GM18951 (cell line): ENCODE data around the gene M6PR.

Experiments used
- POLR2A ChIP-seq: IDR thresholded peaks from 4 replicates; pipeline ENCODE4 v1.6.1; 2011; ENCODE audit warnings: mild to moderate bottlenecking; ENCODE audit not compliant: insufficient read length, insufficient read depth; ENCODE audit errors: extremely low read depth
- in situ Hi-C: fragments of 300-500 bp; cut with MboI; formaldehyde crosslinking; loops from one replicate; pipeline ENCODE4 v1.12.0; 2022; ENCODE audit warnings: low sequenced_read_pairs, mixed read lengths, inconsistent platforms; ENCODE audit not compliant: unreplicated experiment

The M6PR gene

DNA sequence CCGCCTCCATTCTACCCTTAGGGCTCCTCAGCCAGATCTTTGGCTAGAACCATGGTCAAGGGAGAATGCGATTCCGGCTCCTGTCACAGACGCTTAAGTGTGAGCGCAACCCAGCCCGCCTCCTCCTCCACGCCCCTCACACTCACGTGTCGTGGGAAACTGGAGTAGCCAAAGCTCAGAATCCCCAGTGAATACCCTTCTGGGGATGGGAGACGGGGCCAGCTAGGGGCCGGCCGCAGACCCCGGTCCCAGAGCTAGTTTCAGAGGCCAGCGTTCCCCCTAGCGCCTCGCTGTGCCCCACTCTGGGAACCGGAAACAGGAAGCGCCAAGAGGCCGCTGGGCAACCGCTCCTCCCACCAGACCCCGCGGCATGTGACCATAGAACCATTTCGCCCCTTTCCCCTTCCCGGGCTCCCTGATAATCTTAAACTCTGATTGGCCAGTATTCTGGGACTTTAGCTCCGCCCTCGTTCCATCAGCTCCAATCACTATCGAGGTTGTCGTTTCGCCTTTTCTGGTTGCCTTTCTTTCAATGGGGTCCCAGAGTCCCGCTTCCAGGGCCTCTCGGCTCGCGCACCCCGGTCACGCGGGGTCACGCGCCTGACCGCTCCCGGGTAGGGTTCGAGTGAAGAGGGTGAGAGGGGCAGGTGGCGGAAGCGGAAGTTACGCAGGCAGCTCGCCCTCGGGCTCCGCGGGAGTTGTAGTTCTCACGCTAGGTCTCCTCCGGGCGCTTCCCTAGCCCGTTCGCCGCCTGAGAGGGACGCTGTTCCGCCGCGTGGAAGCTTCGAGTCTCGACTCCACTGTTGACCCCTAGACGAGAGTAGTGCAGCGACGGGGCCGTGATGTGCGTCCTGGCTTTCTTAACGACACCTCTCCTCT is at the start of gene M6PR:
Gene M6PR, minus strand, starts transcription at position 304 of the 879 bp plus-strand sequence. CDS start 3,241 bp downstream, outside the sequence.
- TF ChIP-seq POLR2A: peak; percentile 92
- in situ Hi-C loops: loop anchor here (10.0 kb wide), 1 partner anchor 85 kb away; no protein-coding TSS in a partner anchor

DNA sequence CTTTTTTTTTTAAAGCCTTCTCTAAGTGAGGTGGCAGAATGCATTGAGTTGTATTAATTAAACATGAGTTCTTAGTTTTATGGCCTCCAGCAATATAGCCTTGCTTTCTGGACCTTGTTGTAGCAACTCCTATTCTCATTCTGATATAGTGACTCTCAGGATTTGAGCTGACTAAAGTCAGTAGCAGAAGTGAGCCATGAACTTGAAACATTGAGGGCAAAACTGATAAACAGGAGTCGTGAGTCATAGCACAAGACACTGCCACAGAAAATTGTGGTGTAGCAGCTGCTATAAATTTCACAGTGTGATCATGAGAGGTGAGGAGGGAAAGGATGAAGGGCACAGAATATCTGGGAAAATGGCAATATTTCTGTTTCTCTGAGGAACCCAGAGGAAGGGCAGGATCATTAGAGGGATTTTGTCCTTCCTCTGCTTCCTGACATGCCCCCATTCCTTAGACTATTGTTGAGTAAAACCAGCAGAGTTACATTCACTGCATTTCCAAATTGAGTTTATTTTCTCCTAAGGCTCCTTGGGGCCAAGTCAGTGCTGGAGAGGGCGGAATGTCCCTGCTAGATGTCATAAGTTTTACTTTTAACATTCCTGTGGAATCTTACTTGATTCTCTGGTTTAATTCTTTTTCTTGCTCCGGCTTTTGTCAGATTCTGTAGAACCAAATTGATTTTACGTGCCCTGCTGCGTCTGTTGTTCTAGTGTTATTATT is 47.4 kb upstream of the M6PR start:
- in situ Hi-C loops: no loop called here
- no peak for TF ChIP-seq POLR2A

DNA sequence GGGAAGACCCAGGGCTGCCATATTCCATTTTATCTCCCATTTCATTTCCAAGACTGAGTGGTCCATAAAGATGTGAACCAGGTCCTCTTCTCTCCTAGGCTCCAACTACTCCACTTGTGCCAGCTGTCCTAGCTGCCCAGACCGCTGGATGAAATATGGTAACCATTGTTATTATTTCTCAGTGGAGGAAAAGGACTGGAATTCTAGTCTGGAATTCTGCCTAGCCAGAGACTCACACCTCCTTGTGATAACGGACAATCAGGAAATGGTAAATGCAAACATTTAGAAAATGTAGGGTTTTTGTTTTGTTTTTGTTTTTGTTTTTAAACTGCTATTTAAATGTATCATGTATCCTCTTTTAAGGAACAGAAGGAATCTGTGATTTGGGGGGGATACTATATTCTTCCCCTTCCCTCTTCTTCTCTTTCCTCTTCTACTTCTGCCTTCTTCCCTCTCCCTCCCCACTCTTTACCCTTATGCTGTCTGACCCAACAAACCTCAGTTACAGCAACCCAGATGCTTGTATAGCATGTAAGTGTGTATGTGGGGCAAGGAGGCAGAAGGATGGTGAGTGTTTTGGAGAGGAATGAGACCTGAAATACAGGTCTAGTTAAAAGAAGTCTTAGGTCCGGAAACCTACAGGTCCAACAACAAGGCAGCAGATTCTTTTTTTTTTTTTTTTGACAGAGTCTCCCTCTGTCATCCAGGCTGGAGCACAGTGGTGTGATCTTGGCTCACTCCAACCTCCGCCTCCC is 45.8 kb upstream of the M6PR start:
- no peak for TF ChIP-seq POLR2A
- in situ Hi-C loops: no loop called here

DNA sequence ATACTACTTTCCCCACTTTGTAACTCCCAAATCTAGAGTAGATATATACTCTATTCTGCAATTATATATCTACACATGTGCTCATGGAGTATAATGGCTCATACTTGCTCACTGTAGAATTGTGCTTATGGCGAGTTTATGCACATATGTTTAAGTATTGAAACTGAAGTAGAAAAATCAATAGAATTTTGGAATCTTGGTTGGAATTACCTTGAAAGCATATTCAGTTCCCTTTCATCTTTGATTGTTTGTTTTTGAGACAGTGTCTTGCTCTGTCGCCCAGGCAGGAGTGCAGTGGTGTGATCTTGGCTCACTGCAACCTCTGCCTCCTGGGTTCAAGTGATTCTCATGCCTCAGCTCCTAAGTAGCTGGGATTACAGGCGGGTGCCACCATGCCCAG is 44.4 kb upstream of the M6PR start:
- TF ChIP-seq POLR2A: no peak
- in situ Hi-C loops: no loop called here

DNA sequence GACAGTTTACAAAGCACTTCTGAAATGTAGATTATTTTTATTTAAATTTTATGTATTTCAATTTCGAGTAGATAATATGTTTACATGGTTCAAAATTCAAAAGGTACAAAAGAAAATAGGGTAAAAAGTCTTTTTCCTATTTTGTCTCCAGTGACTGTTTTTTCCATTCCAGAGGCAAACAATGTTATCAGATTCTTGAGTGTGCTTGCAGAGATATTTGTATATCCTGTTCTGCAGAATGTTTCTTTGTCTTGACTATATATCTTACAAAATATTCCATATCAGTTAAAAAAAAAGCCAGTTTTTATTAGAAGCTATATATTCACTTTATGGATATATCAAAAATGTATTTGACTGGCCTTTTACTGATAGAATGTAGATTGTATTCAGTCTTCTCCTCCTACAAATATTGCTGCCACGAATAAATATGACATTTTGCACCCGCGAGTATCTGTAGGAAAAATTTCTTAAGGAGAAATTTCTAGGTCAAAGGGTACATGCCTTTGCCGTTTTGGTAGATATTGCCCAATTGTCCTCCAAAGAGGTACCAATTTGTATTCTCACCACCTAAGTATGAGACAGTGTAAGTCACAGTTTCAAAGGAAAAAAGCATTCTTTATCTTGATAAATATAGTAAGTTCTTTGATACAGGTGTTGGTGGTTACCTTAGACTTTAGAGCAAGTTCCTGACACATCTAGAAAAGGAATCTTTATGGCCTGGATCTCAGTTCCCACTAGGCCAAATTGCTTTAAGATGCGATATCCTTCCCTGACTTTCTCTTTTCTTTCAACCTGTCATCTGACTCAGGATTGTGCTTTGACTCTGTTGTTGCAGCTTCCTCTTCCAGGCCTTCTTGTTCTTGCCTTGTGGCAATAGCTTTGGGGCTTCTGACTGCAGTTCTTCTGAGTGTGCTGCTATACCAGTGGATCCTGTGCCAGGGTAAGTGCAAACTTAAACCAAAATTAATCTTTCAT is 42.2 kb upstream of the M6PR start:
- in situ Hi-C loops: no loop called here
- TF ChIP-seq POLR2A: no peak

DNA sequence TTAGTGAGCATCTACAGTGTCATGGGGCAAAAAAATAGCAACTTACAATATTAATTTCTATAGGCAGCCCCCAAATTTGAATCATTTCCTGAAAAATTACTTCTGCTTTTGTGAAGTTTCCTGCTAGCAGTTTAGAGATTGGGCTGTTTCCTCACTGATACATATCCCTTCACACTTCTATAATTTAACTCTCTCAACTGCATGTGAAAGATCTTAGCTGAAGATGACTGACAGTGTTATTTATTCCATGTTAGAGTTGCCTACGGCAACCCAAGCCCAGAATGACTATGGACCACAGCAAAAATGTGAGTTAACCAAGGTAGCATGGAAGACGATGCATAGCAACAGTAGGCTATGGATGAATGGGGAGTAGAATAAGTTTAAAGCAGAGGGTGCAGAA is 40.0 kb upstream of the M6PR start, which contains the start of gene KLRG1:
Gene KLRG1, plus strand, starts transcription at position 134 of the 400 bp plus-strand sequence. Its CDS starts 90 bp downstream, at position 224.
- in situ Hi-C loops: no loop called here

DNA sequence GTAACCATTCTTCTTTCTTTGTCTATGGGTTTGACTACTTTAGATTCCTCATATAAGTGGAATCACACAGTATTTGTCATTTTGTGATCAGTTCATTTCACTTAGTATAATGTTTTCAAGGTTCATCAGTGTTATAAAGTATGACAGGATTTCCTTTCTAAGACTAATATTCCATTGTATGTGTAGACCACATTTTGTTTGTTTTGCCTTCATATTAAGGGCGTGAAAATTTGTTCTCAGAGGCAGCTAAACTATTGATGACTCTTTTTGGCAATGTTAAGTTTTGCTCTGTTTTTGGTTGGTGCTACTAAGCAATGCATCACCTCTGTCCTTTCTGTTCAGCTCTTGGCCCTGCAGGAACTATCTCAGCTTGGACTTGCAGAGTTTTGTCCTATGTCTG is 38.2 kb upstream of the M6PR start:
- in situ Hi-C loops: no loop called here
- TF ChIP-seq POLR2A: no peak

More for the DNA sequence above, 40.0 kb upstream of the M6PR start, which contains the start of gene KLRG1:
- no peak for TF ChIP-seq POLR2A

DNA sequence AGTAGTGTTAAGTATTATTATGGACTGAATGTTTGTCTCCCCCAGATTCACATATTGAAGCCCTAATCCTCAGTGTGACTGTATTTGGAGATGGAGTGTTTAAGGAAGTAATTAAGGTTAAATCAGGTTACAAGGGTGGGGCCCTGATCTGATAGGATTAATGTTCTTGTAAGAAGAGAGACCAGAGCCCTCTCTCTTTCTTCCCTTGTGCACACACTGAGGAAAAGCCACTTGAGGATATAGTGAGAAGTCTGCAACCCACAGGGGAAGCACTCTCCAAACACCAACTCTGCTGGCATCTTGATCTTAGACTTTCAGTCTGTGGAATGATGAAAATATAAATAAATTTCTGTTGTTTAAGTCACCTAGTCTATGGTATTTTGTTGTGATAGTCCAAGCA is 37.7 kb upstream of the M6PR start:
- in situ Hi-C loops: no loop called here
- TF ChIP-seq POLR2A: no peak

DNA sequence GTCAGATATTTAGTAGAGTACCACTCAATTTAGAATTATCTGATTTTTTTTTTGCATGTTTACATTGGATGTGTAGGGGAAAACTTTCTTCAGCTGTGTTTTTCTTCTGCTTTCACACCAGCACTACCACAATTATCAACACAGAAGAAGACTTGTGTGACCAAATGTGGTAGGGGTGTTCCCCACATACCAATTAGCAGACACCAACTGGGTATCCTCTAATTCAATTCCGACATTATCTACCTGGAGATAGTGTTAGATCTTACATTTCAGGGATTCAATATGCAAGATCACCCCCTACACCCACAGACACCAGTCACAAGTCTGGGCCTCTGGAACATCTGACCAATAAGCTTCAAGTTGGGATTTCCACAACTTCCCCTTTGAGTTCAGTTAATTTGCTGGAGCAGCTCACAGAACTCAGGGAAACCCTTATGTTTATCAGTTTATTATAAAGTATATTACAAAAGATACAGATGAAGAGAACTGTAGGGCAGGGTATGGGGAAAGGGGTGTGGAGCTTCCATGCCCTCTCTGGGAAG is 35.8 kb upstream of the M6PR start:
- in situ Hi-C loops: no loop called here
- no peak for TF ChIP-seq POLR2A

DNA sequence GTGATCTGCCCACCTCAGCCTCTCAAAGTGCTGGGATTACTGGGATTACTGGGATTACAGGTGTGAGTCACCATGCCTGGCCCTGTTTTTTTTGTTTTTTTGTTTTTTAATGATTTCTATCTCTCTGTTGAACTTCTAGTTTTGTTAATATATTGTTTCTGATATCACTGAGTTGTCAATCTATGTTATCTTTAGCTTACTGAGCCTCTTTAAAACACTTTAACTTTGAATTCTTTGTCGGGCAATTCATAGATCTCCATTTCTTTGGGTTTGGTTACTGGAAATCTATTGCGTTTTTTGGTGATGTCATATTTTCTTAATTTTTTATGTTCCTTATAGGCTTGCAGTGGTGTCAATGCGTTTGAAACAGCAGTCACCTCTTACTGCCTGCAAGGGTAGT is 30.7 kb upstream of the M6PR start:
- no peak for TF ChIP-seq POLR2A
- in situ Hi-C loops: no loop called here

DNA sequence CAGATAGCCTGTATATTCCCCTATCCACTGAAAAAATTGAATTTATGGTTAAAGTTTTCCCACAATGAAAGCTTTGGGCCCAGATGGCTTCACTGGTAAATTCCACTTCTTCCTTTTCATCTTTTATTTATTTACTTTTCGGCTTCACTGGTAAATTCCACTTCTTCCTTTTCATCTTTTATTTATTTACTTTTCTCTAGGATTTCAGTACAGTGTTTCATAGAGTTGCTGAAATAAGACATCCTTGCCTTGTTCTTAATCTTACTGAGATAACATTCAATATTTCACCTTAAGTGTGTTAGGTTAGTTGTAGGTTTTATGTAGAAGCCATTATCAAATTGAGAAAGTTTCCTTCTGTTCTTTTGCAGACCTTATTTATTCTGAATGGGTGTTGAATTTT is 21.0 kb upstream of the M6PR start:
- in situ Hi-C loops: no loop called here
- TF ChIP-seq POLR2A: no peak
